HG03354 (cell line): ENCODE results near the gene ABHD10.

Experiments used
- ATAC-seq: cut with Tn5 transposase; IDR thresholded peaks from one replicate; pipeline ENCODE4 v1.9.1; 2021; ENCODE audit warnings: mild to moderate bottlenecking; ENCODE audit not compliant: unreplicated experiment, poor library complexity, severe bottlenecking

Gene ABHD10

DNA sequence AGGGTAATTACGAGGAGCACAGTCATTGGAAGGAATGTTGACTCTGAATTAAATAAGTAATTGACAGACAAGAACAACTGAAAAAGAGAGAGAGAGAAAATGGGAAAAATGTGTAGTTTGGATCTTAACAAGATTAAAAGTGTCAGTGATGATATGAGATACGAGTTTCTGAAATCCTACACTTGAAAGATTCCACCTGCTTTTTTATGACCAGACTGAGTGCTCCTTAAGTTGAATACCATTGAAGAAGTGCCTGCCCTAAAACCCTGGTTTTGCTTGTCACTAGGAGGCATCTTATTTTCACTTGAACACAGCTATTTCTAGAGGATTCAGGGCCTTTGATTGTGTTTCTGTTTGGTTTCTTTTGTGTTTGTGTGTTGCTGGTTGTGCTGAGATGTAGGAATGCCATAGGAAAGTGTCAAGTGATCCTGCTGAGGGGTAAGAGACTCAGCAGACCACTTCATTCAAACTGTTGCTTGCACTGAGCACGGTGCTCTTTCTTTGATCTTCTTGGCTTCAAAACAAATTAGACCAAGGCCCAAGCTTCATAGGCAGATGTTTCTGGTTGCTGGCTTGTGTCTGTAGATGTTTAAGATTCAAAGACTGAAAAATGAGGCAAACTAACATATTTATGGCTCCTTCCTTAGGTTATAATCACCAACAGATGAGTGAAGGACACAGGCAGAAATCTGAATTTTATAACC lies 17.2 kb upstream of the ABHD10 start:
- no peak for ATAC-seq

- ATAC-seq = no peak
Measured at GRCh38 chr3:111963424-111963823, 15.4 kb upstream of the ABHD10 start.

GRCh38 chr3:111965484-111965883 lies 13.3 kb upstream of the ABHD10 start:
- no peak for ATAC-seq

- ATAC-seq = no peak
Measured at GRCh38 chr3:111967068-111967467, 11.8 kb upstream of the ABHD10 start.

DNA sequence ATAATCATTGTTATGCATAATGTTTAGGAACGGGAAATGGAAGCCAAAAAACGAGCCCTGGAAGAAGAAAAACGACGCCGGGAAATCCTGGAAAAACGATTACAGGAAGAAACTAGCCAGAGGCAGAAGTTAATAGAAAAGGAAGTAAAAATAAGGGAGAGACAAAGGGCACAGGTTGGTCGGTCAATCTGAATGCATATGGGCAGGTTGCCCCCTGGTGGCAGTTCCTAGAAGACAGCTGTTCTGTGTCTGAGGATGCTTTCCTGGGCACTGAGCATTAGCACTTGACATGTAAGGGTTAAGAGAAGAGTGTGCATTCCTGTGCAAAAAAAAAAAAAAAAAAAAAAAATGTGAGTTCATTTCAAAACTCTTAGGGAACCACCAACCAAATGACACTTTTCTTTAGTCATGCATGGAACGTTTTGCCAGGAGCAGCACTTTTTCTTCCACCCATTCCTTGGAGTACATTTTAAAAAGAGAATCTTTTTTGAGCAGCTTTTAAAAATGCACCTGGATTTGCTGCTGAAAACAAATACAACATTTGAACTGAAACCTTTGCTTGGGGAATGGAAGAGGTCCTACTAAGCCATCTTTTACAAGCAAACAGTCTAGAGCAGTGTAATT lies 11.1 kb upstream of the ABHD10 start:
- peak; percentile 98 for ATAC-seq

DNA sequence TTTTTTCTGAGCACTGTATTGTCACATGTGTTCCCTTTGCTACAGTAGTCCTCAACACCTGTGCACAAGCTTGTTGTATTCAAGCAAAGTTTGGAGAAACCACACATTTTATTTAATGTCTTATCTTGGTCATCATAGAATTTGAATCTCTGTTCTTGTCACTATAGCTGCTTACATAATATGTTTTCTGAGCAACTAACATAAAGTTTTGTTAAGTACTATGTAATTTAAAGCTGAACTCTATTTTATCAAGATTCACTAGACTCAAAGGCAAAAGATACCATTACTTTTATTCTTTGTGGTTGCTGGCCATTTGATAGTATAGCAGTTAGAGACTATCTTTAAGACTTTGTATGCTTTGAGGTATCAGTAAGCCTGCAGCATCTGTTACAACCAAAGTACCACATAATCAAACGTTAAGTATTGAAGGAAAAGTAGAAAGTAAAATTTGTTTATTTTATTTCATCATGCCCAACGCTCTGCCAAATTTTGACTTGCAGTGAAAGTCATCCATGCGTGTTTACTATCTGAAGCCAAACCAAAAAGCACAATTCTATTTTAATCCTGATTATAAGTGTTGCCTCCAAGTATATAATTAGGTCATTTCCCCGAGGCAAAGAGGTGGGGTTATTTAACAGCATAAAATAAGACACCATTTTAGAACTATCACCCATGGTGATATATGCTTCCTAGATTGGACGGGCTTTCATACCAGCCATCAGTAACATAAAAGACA lies 10.3 kb upstream of the ABHD10 start:
- no peak for ATAC-seq

DNA sequence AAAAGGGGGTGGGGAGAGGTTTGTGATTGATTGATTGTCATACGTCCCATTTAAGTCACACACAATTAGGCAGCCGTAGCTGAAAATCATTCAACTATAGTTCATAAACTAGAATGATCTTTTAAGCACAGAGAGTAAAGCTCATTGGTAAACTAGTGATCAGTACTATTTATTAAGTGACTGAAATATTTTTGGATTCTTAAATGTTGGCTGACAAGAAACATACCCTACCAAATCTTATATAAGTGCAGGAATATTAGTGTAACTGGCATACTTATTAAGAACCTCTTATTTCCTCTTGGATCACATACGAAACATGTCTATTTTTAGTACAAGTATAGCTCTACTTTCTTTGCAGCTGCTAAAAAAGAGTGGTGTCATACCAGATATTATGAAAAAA lies 8.4 kb upstream of the ABHD10 start:
- no peak for ATAC-seq

GRCh38 chr3:111971533-111972130 lies 7.2 kb upstream of the ABHD10 start:
- no peak for ATAC-seq

DNA sequence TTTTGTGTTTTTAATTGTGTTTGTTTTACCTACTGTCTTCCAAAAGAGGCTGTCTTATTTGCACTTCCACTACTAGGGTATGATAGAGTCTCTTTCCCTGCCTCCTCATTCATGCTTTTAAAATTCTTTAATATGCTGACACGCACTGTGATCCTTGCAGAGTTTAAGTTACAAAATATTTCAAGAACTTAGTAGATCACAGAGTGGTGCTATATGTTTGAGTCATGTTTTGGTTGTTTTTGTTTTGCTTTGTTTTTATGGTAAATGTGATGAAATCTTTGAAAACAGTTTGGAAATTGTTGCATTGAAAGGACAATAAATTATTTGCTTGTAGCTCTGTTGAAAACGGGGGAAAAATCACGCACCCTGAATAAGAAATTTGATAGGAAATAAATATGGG lies 5.9 kb upstream of the ABHD10 start:
- ATAC-seq = no peak

GRCh38 chr3:111975131-111975530 lies 3.7 kb upstream of the ABHD10 start:
- ATAC-seq = no peak

DNA sequence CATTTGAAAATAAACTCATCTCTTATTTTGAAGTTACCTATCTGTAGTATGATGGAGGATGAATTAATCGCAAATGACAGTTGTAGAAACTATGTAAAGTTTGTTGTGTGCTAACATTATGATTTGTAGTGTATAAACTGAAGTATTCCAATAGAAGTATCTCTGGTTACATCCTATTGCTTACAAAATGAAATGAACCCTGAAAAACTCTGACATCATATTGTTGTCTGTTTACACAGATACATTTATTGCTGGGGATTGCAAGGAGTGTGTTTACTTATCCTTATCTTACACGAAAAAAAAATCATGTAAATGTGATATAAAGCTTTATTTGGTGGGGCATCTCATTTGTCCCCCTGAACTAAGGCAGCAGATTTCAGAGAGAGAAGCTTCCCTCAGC lies 2.6 kb upstream of the ABHD10 start:
- no peak for ATAC-seq

DNA sequence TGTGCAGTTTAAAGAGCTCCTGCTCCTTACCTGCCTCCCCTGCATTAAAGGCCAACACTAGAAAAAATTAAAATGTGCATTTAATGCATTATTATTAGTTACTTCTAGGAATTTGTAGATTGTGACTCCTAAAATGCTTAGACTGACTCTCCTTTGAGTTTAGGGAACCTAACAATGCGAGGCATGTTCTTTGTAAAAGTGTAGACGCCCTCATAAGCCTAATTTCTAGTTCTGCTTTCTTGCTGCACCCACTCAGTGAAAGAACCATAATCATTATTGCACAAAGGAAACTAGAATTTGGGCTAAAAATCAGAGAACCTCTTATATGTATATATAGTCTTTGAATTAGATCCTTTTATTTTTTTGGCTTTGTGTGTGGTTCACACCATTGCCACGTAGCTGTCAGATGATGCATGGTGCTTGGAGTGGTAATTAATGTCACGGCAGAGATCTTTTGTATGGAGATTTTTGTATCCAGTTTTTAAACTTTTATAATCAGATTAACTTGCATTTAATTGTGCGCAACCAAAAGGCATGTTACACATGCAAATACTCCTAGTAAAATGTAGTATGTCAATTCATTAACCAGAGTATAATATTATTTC lies 710 bp downstream of the ABHD10 start:
- peak; percentile 46 for ATAC-seq

DNA sequence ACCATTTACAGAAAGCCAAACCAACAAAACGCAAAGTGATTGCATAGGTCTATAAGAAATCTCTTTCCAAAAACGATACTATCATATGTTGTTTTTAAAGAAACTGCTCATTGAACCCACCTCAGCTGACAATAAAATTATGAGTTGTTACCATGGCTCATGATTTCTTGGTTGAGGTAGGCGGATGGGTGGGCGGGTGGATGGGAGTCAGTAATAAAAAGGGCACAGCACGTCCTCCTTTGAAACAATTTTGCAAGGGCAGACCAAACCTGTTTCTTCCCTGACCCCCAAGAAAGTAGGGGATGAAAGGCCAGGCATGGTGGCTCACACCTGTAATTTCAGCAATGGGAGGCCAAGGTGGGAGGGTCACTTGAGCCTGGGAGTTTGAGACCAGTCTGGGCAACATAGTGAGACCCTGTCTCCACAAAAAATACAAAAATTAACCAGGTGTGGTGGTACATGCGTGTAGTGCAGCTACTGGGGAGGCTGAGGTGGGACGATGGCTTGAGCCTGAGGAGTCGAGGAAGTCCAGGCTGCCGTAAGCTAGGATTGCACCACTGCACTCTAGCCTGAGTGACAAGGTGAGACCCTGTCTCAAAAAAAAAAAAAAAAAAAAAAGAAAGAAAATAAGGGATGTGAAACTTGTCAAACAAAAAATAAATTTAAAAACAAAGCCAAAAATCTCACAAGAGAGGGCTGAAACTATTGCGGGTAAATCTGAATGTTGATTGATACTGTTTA lies 2.1 kb downstream of the ABHD10 start:
- ATAC-seq = no peak

GRCh38 chr3:111981457-111981763 lies 2.6 kb downstream of the ABHD10 start:
- ATAC-seq = no peak

DNA sequence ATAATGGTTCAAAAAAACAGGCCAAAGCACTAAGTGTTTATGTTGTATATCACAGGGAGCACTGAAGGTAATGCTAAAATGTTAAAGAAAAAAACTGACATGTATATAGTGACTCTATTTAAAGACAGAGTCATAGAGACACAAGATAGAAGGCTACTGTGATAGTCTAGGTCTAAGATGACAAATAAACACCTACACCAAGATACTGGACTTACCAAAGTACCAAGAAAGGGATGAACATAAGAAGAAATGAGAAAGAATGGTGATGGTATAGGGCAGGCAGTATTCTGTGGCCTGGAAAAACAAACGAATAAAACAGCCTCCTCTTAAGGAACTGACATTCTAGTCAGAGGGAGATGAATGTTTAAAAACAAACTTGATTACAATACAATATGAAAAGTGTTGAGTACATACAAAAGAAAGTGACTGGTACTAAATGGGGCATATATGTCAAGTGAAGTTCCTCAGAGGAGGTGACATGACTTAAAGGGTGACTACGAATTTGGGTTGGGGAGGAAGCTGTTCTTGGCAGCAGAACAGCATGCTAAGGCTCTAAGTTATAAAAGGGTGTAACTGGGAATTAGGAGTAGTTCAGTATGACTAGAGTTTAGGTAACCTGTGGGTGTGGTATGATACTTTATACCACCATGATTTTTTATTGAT lies 5.9 kb downstream of the ABHD10 start:
- no peak for ATAC-seq

DNA sequence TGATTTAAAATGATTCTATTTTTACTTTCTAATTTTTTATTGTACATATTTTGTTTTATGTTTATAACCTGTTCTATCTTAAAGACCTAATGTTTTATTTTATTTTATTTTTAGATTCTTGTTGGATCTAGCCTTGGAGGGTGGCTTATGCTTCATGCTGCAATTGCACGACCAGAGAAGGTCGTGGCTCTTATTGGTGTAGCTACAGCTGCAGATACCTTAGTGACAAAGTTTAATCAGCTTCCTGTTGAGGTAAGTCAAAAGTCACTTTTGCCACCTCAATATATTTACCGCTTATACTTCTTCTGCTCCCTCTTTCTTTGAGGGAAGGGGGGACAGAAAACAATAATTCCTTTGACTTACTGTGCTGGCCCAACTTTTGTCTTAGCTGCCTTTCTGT lies 8.0 kb downstream of the ABHD10 start:
- ATAC-seq = no peak

GRCh38 chr3:111989061-111989678 lies 10.3 kb downstream of the ABHD10 start:
- ATAC-seq = peak; percentile 96

GRCh38 chr3:111993038-111993437 lies 14.2 kb downstream of the ABHD10 start:
- ATAC-seq = no peak
